Measurements from ENCODE around the gene PLXNB1.
A peak's percentile ranks its signal among the peaks of the same experiment; 100 is the strongest.

The PLXNB1 gene

GRCh38 chr3:48417529-48418108 lies 12.3 kb downstream of the PLXNB1 start:
- DNase-seq: no peak

GRCh38 chr3:48416546-48416945 lies 13.3 kb downstream of the PLXNB1 start:
- DNase-seq: no peak

GRCh38 chr3:48416091-48416505 lies 13.8 kb downstream of the PLXNB1 start:
- no peak for DNase-seq

GRCh38 chr3:48415251-48415953 lies 14.5 kb downstream of the PLXNB1 start:
- DNase-seq: no peak

- DNase-seq: no peak
Observed at GRCh38 chr3:48414376-48415250, 15.3 kb downstream of the PLXNB1 start.

- DNase-seq: no peak
Observed at GRCh38 chr3:48413611-48414010, 16.3 kb downstream of the PLXNB1 start.

- DNase-seq: no peak
Observed at GRCh38 chr3:48413086-48413485, 16.8 kb downstream of the PLXNB1 start.

- DNase-seq: no peak
Observed at GRCh38 chr3:48412375-48413001, 17.4 kb downstream of the PLXNB1 start.

- DNase-seq: no peak
Observed at GRCh38 chr3:48411606-48412374, 18.1 kb downstream of the PLXNB1 start.

- DNase-seq: no peak
Observed at GRCh38 chr3:48411041-48411588, 18.8 kb downstream of the PLXNB1 start.

GRCh38 chr3:48410205-48411040 lies 19.5 kb downstream of the PLXNB1 start:
- no peak for DNase-seq

- DNase-seq: peak; percentile 1
Observed at GRCh38 chr3:48409291-48410201, 20.3 kb downstream of the PLXNB1 start.

GRCh38 chr3:48408823-48409281 lies 21.0 kb downstream of the PLXNB1 start:
- no peak for DNase-seq

- DNase-seq: no peak
Observed at GRCh38 chr3:48407542-48408099, 22.3 kb downstream of the PLXNB1 start.

- no peak for DNase-seq
Observed at GRCh38 chr3:48406443-48407431, 23.1 kb downstream of the PLXNB1 start.

- DNase-seq: no peak
Observed at GRCh38 chr3:48405971-48406370, 23.9 kb downstream of the PLXNB1 start.

GRCh38 chr3:48405343-48405881 lies 24.5 kb downstream of the PLXNB1 start:
- DNase-seq: peak; percentile 1

Measured in right kidney (tissue), 1 donor.